Superior temporal gyrus (tissue), 1 donor: ENCODE results near the gene GMCL2.
A peak's percentile ranks its signal among the peaks of the same experiment; 100 is the strongest.
"Not testable (repeated sequence)": the region's sequence is repeated elsewhere in the genome, so short reads cannot be mapped to it uniquely, and the experiment has no call there.

Experiments used
- DNase-seq: peaks from one replicate; pipeline ENCODE4 v3.0.0-alpha.2; 2016; ENCODE audit errors: extremely low spot score

Gene GMCL2, protein sequence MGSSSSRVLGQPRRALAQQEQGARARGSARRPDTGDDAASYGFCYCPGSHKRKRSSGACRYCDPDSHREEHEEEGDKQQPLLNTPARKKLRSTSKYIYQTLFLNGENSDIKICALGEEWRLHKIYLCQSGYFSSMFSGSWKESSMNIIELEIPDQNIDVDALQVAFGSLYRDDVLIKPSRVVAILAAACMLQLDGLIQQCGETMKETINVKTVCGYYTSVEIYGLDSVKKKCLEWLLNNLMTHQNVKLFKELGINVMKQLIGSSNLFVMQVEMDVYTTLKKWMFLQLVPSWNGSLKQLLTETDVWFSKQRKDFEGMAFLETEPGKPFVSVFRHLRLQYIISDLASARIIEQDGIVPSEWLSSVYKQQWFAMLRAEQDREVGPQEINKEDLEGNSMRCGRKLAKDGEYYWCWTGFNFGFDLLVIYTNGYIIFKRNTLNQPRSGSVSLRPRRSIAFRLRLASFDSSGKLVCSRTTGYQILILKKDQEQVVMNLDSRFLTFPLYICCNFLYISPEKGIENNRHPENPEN

DNA sequence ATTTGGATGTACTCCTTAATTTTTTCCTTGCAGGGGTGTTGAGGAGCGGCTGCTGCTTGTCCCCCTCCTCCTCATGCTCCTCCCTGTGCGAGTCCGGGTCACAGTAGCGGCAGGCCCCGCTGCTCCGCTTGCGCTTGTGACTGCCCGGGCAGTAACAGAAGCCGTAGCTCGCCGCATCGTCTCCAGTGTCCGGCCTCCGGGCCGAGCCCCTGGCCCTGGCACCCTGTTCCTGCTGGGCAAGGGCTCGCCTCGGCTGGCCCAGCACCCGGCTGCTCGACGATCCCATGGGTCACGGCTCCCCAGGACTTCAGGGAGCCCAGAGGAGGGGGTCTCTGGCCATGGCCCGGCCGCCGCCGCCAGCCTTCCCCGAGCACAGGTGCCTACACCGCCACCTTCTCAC lies at the start of gene GMCL2:
TSS of gene GMCL2 (minus strand) at position 358 of the 400 bp plus-strand sequence. CDS start at position 286, 72 bp downstream.
- no peak for DNase-seq

DNA sequence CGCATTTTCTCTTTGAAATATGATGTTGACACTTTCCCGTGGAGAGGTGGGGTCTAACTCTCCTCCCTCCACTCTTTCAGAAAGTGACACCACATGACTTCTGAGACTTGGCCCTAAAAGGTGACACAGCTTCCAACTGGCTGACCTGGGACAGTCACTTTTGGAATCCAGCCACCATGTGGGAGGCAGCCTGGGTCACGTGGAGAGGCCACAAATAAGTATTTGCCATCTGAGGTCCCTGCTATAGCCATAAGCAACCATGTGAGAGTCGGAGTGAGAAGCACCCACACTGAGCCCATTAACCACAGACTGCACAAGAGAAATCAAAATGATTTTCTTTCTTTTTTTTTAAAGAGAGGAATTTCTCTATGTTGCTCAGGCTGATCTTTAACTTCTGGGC lies 49.5 kb upstream of the GMCL2 start:
- no peak for DNase-seq

DNA sequence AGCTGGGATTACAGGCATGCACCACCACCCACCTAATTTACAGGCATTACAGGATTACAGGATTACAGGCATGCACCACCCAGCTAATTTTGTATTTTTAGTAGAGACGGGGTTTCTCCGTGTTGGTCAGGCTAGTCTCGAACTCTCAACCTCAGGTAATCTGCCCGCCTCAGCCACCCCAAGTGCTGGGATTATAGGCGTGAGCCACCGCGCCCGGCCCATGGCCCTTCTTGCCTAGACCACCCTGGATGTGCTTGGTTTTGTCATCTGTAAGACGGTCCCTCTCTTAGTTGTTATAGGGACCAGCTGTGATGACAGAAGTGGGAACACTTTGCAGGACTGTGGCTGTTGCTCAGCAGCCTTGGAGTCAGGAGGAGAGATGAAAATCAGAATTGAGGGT lies 49.0 kb upstream of the GMCL2 start:
- DNase-seq, result no peak

DNA sequence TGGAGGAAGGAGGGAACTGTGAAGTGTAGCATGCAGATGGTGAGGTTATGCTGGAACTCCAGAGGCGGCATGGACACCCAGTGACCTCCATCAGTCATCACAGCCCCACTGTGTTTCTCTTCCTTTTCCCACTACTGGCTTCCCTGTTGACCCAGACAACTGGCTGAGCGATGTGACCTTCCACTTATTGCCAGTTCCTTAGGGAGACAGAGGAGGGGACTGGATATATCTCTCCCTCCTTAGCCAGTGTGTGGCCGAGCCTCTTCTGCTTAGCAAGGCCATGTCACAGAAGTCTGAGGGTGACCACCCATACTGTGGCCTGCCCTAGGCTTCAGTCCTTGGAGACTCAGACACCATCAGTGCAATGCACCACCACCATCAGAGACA lies 48.4 kb upstream of the GMCL2 start:
- no peak for DNase-seq

DNA sequence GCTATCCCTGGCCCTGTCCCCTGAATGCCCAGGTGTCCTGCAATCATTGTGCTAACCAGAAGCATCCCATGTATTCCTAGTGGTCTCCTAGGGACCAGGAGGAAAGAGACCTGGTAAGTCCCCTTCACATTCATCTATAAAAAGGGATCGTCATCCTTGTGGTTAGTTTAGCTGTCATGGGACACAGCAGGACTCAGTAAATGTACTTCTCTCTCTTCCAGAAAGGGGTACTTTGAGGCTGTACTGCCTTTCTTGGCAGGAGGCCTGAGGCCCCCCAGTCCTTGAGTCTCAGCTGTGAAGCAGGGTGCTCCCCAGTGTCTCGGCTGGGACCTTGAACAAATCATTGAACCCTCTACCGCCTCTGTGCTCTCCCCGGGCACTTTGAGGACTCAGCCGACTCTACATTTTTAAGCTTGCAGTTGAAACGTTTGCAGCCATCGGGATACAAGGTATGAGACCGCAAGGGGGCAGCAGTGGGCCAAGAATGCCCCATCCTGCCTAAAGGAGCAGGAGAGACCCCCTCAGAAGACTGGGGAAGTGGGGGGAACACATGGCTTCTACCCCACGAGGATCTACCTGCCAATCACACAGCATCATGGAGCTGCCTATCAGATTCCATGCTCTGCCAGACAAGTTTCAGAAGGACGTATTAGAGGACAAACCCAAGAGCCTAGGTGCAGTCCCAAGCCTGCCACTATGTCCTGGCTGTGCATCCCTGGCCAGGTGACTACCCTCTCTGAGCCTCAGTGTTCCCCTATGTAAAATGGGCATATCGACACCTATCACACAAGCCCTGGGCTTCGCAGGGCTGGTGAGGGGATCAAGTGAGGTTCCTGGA lies 47.8 kb upstream of the GMCL2 start:
- peak; percentile 82 for DNase-seq

DNA sequence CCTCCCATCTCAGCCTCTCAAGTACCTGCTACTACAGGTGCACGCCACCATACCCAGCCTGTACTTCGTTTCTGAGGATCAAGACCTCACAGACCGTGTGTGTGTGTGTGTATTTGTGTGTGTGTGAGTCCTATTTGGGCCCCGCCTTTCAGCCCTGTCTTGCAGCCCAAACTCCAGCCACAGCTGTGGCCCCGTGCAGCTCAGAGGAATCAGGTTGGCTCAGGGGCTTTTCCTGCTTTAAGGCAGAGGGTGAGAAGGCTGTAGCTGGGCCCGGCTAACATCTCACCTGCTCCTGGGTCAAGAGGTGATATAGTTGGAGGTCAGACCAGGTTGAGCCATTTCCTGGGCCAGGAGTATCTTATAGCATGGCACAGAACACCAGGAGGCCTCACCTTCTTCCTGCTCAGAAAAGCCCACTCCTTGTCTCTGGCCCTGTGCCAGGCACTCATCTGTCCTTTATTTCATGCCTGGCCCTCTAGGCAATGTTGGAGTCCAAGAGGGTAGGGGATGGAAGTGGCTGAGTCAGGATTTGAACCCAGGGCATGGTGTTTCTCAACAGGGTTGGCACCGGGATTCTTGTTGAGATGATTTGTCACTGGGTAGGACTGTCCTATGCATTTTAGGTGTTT lies 47.1 kb upstream of the GMCL2 start:
- no peak for DNase-seq

DNA sequence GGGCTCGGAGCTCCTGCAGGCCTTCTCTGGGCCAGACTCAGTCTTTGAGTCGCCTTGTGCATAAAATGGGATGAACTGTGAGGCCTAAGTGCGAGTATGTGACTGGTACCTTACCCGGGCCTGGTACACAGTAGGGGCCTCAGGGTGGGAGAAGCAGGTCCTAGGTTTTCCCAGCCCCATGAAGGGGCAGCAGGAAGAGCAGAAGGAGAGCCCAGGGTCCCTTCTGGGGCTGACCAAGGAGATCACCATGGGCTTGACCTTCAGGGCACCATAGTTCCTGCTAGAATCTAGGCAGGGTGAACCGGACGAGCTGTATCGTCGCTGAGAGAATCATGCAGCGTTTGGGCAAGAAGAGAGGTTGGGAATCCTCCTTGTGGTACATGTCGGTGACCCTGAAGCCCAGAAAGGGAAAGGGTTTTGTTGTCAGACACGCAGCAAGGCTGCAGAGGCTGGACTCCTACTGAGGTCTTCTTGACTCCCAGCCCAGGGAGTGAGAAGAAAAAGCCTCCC lies 45.8 kb upstream of the GMCL2 start:
- DNase-seq, result no peak

DNA sequence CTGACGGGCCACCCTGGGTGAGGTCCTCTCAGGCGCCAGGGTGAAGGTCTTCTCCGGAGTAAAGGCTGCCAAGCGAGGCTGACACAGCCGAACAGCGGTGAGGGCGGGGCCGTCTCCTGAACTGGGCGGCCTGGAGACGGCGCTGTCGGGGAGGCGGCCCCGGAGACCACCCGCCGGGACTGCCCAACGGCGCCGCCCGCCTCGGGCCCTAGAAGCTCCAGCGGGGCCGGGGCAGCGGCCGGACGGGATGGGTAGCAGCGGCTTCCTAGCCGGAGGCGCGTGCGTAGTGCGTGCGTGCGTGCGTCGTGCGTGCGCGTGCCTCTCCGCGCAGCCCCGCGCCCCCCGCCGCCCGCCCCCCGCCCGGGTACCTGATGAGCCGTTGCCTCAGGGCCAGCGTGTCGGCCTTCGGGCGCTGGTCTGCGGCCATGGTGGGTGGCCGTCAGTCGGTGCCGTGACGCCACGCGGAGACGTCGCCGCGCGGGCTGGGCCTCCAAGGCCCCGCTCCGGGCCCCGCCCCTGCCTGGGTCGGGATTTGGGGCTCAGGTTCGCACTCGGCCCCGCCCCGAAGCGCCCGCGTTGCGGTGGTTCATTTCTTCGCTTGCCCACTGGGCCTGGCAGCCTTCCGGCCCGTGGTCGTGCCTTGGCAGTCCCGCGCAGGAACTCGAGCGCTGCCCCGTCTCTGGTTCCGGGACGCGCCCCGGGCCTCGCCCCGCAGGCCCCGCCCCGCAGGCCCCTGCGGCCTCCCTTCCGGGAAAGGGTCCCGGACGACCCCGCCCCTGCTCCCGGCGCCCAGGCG lies 45.2 kb upstream of the GMCL2 start, which contains the start of gene PHYKPL:
TSS of gene PHYKPL (minus strand) at position 679 of the 796 bp plus-strand sequence. CDS start at position 427, 252 bp downstream.
- DNase-seq, result peak; percentile 50

DNA sequence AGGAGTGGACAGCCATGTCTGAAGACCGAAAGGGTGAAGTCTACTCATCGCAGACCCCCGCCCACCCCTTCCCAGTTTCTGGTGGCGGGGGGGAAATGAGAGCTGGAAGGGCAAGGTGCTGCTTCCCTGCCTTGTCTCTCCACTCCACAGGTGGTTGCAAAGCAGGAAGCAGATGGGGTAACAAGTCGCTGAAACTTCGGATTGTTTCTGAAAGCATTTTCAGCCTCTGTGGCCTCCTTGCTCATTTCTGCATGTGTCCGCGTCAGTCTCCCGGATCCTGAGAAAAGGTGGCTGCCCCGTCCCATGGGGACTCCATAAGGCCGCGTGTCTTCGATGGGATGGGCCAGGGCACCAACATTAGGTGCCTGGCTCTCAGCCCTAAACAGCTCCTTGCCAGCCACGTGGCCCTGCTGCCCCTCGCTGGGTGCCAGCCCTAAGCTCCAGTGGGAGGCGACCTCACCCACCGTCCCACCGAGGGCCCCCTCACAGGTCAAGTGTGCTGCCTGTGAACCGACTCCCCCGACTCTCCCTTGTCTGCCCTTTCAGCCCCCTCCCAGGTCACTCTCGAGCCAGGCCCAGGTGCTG lies 44.5 kb upstream of the GMCL2 start:
- no peak for DNase-seq

DNA sequence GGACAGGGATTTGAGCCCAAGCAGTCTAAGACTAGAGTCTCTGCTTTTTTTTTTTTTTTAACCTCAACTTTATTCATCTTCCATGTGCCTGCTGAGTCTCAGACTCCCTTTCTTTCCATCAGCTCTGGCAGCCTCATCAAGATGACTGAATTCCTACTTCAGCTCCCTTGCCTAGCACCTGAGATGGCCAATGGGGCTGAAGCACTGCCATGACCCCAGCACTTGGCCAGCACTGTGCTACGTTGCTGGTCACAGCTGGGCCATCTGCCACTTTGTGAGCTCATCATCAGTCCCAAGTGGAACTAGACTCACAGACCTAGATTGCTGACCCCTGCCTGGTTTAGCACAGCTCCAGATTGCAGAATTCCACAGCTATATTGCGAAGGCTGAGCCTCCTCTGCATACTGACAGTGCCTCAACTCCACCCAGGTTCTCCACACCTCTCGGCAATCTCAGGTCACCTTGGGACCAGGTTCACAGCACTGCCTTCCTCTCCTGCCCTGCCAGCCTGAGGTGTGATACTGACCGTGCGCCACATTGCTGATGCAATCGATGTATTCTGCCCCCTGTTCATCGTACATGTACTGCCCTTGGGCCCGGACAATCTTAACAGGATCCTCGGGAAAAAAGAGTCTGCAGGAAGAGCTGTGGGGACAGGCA lies 43.8 kb upstream of the GMCL2 start:
- no peak for DNase-seq

DNA sequence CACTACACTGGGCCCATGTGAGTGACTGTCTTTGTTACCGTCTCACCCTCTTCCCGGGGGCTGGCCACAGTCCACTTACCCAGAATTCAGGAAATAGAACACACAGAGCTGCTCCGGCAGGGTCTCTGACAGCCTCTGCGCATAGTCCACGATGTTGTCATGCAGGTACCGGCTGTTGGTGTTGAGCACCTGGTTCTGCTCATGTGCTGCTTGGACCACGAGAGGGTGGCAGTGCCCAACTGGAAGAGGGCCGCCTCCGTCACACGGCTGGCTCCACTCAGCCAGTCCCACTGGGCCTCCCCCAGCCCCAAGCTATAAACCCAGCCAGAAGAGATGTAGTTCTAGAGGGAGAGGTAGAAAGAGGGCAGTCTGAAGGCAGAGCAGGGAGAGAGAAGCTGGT lies 42.7 kb upstream of the GMCL2 start:
- no peak for DNase-seq

DNA sequence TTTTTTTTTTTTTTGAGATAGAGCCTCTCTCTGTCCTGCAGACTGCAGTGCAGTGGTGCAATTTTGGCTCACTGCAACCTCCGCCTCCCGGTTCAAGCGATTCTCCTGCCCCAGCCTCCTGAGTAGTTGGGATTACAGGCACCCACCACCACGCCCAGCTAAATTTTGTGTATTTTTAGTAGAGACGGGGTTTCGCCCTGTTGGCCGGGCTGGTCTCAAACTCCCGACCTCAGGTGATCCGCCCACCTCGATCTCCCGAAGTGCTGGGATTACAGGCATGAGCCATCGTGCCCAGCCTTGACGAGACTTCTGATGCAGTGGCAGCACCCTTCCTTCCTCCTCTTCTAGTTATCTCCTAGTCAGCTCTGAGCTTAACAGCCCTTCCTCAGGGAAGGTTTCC lies 41.9 kb upstream of the GMCL2 start:
- DNase-seq, result not testable (repeated sequence)

DNA sequence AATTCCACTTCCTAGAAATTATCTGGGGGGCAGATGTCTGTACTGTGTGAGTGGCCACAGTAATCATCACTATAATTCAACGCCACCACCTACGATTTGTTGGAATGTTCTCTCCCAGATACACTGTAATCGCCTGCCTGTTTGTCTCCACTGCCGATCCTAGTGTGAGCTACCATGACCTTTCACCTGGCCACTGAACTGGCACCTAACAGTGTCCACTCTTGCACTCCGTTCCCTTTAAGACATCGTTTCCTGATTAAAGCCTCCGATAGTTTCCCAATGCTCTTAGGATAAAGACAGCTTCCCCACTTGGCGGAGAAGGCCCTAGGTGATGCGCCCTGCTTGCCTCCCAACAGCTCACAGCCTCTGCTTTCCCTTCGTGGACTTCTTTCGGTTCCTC lies 41.4 kb upstream of the GMCL2 start:
- DNase-seq, result no peak

DNA sequence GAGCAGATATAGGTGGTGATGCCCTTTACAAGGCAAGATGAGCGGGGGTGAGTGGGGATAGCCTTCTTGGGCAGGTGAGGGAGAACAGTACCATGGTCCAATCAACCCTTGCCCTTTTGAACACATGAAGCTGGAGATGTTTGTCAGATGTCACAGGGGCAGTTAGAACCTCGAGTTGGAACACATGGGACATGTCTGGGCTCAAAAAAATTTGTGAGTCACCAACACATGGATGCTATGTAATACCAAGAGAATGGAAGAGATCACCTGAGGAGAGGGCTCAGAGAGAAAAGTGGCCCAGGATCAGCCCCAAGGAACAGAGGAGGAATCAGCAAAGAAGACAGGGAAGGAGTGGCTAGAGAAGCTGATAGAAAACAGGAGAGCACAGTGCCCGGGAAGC lies 40.8 kb upstream of the GMCL2 start:
- no peak for DNase-seq

DNA sequence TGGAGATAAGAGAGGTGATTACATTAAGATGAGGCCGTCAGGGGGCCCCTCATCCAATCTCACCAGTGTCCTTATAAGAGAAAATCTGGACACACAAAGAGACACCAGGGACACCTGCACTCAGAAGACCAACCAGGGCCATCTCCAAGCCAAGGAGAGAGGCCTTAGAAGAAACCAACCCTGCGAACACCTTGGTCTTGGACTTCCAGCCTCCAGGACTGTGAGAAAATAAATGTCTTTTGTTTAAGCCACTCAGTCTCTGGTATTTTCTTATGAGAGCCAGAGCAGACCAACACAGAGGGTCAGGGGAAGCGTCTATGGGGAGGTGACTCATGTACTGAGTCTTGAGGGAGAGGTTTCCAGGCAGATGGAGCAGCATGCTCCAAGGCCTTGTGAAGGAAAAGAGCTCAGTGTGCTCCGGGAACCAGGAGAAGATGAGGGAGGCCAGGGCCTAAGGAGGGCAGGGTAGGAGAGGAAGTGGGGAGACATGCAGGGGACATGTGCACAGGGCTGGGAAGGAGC lies 40.0 kb upstream of the GMCL2 start:
- no peak for DNase-seq

DNA sequence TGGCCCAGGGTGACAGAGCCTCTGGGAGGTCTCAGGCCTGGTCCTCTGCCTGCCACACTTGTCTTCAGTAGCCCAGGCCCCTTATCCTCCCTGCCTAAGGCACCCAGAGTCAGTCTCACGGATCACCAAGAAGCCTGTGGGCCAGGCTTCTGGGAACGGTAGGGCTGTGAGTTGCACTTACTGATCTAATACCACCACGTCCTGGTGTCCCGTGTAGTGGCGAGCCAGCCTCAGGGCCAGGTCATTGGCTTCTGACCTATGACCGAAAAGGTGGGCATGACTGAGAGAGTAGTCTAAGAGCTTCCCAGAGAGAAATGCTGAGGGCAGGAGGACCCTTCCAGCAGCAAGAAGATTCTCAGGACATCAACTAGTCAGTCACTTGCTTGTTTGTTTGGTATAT lies 38.0 kb upstream of the GMCL2 start:
- DNase-seq, result no peak

DNA sequence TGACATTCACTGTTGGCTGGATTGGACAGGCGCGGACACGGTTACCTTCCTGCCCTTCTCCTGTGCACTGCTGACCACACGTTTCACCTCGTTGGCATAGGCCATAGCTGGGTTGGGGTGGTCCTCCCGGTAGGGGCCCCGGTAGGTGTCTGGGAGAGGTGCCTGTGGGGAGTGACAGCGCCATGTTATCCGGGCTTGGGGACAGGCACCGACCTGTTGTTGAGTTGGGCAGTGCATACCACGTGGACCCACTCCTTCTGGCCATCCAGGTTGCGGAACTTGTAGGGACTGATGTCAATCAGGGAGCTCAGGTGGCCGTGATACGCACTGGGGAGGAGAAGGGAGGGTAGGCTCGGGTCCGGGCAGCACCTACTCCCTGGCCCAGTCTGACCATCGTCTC lies 37.2 kb upstream of the GMCL2 start:
- DNase-seq, result no peak

DNA sequence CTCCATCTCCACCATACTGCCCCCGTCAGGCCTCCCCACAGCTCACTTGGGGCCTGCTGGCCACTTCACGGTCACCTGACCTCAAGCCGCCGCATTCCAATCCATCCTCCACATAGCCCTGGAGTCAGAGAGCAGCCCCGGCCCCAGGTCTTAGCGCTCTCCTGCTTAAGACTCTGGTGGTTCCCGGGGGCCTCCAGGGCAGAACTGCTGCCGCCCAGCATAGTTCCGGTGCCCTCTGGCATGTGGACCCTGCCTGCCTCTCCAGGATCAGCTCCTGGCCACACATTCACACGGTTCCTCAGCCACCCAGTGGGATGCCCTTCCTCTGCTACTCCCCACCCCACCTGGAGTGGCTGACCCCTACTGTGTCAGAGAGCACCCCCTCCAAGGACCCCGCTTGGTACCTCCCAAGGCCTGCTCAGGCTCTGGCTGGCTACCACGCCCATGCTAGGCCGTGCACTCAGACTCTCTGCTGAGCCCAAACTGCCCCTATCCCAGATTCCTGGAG lies 36.7 kb upstream of the GMCL2 start:
- no peak for DNase-seq

DNA sequence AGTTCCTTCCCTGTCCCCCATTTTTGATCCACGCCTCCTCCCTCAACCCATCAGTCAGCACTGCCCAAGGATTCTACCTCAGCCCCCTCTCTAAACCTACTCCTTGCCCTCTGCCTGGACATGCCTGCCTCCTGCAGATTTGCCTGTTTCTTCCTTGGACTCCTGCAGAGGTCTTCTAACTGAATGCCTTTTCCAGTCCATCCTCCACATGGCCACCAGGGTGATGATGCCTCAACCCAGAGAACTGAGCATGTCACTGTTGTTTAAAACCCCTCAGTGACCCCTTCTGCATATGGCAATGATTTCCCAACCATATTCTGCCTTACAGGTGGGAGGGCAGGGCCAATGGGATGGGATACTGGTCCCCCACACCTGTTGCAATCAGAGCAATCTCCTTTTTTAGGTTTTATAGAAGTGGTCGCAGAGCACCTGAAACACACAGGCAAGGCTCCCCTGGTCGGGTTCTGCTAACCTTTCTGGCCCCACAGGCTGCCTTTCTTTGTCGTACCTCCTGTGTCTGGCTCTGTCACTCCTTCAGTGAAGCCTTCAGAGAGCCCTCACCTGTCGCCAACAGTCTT lies 36.1 kb upstream of the GMCL2 start:
- DNase-seq, result no peak
